ENCODE results near the gene RFNG. TPM values are rescaled to one million over a fixed set of nuclear protein-coding genes. Genes with fewer than 3 reads are reported as not detected.

The RFNG gene
- total and polyA plus RNA-seq, 2 of the 13 experiments (the other 11 are each of a cell fraction or from before 2014, with no cell fraction given) = 61.4 to 64.0 TPM

- TF ChIP-seq ONECUT2 (CRISPR knock-in tag; IDR thresholded peaks at IDR 0.05) (no peak), HOMEZ (CRISPR knock-in tag; IDR thresholded peaks at IDR 0.05; ENCODE audit: low read depth) (peak; percentile 80), ZEB1 (IDR thresholded peaks at IDR 0.05; ENCODE audit: insufficient replicate concordance, low read depth) (peak; percentile 27), ZFP91 (CRISPR knock-in tag; IDR thresholded peaks at IDR 0.05; ENCODE audit: borderline replicate concordance) (peak; percentile 98), GLI4 (CRISPR knock-in tag; IDR thresholded peaks at IDR 0.05; ENCODE audit: borderline replicate concordance) (no peak), ZNF513 (CRISPR knock-in tag; conservative IDR thresholded peaks at IDR 0.05) (no peak), SIN3B (IDR thresholded peaks at IDR 0.05; ENCODE audit: low read length) (peak; percentile 38; the same call in 1 of the 2 replicates), ARNT (IDR thresholded peaks at IDR 0.05) (no peak), SMARCC2 (IDR thresholded peaks at IDR 0.05) (no peak), POLR2AphosphoS2 (IDR thresholded peaks at IDR 0.05; ENCODE audit: low read depth, low read length) (no peak), KDM5A (IDR thresholded peaks at IDR 0.05; ENCODE audit: borderline replicate concordance, low read length) (peak; percentile 70; the same call in 1 of the 2 replicates), MXD3 (CRISPR knock-in tag; IDR thresholded peaks at IDR 0.05) (peak; percentile 91; the same call in 1 of the 2 replicates), SOX13 (IDR thresholded peaks at IDR 0.05) (no peak; the same call in 1 of the 2 replicates), SOX13 (CRISPR knock-in tag; conservative IDR thresholded peaks at IDR 0.05 in 1 of 2, IDR thresholded peaks at IDR 0.05 in 1 of 2) (peak in 1 of 2 experiments; percentile 27; a peak in 1 of 4 replicates), ATF1 (CRISPR knock-in tag; IDR thresholded peaks at IDR 0.05) (no peak), ZSCAN29 (CRISPR knock-in tag; conservative IDR thresholded peaks at IDR 0.05) (peak; percentile 75; the same call in 1 of the 2 replicates), ZNF614 (CRISPR knock-in tag; IDR thresholded peaks at IDR 0.05; ENCODE audit: borderline replicate concordance) (peak; percentile 87; the same call in 1 of the 2 replicates), ZNF878 (CRISPR knock-in tag; IDR thresholded peaks at IDR 0.05) (no peak; the same call in 1 of the 2 replicates), SMC3 (IDR thresholded peaks at IDR 0.05; ENCODE audit: low read length) (no peak; the same call in 1 of the 2 replicates), HNRNPUL1 (IDR thresholded peaks at IDR 0.05; ENCODE audit: low read depth, low read length) (no peak; the same call in 1 of the 2 replicates), ZNF501 (CRISPR knock-in tag; IDR thresholded peaks at IDR 0.05) (peak; percentile 100), GABPA (IDR thresholded peaks at IDR 0.05; ENCODE audit: low read depth, low read length) (peak; percentile 16; the same call in 1 of the 2 replicates), GABPA (CRISPR knock-in tag; IDR thresholded peaks at IDR 0.05; ENCODE audit: low read depth) (no peak; the same call in 1 of the 2 replicates), ZNF44 (CRISPR knock-in tag; IDR thresholded peaks at IDR 0.05) (peak; percentile 94)
These were observed 14.3 kb downstream of the RFNG start, which contains the start of gene DCXR (continued) for GRCh38 chr17:82037092-82037888.
